ENCODE data around the gene CCDC63.

The CCDC63 gene

GRCh38 chr12:110906083-110906482 is 59.3 kb downstream of the CCDC63 start:
- Histone ChIP-seq H3K36me3 (ENCODE audit: control insufficient read depth, insufficient read depth, low read length) (no peaks in the 10 kb centered on the region), H3K4me3 (ENCODE audit: low read depth, low read length) (no peak overlapping the region), H3K79me2 (no peaks in the 10 kb centered on the region), H2AFZ (no peak overlapping the region), H3K9me3 (ENCODE audit: control insufficient read depth, low read length) (no peaks in the 10 kb centered on the region), H3K4me1 (no peaks in the 10 kb centered on the region), H3K27ac (no peak overlapping the region), H3K4me2 (ENCODE audit: low read length) (no peak overlapping the region), H3K27me3 (ENCODE audit: control insufficient read depth, insufficient read depth, low read length) (no peaks in the 10 kb centered on the region), H3K9ac (no peak overlapping the region)
- TF ChIP-seq CTCF (IDR thresholded peaks at IDR 0.05) = no peak

- Histone ChIP-seq H3K9ac (no peak overlapping the region), H3K36me3 (ENCODE audit: control insufficient read depth, insufficient read depth, low read length) (no peaks in the 10 kb centered on the region), H3K4me1 (no peaks in the 10 kb centered on the region), H3K27me3 (ENCODE audit: control insufficient read depth, insufficient read depth, low read length) (no peaks in the 10 kb centered on the region), H3K9me3 (ENCODE audit: control insufficient read depth, low read length) (no peaks in the 10 kb centered on the region), H3K27ac (no peak overlapping the region), H3K4me2 (ENCODE audit: low read length) (no peak overlapping the region), H3K4me3 (ENCODE audit: low read depth, low read length) (no peak overlapping the region), H2AFZ (no peak overlapping the region), H3K79me2 (no peaks in the 10 kb centered on the region)
- no peak for TF ChIP-seq CTCF (IDR thresholded peaks at IDR 0.05)
Observed at GRCh38 chr12:110906516-110906915, 59.7 kb downstream of the CCDC63 start.

GRCh38 chr12:110906985-110907384 is 60.2 kb downstream of the CCDC63 start:
- no peak for TF ChIP-seq CTCF (IDR thresholded peaks at IDR 0.05)
- Histone ChIP-seq H3K36me3 (ENCODE audit: control insufficient read depth, insufficient read depth, low read length) (no peaks in the 10 kb centered on the region), H3K4me3 (ENCODE audit: low read depth, low read length) (no peak overlapping the region), H3K4me2 (ENCODE audit: low read length) (no peak overlapping the region), H3K9ac (no peak overlapping the region), H3K79me2 (no peaks in the 10 kb centered on the region), H2AFZ (no peak overlapping the region), H3K27ac (no peak overlapping the region), H3K27me3 (ENCODE audit: control insufficient read depth, insufficient read depth, low read length) (no peaks in the 10 kb centered on the region), H3K9me3 (ENCODE audit: control insufficient read depth, low read length) (no peaks in the 10 kb centered on the region), H3K4me1 (no peaks in the 10 kb centered on the region)

GRCh38 chr12:110907583-110907982 is 60.8 kb downstream of the CCDC63 start:
- no peaks in the 10 kb centered on the region for H3K9me3 ChIP-seq (ENCODE audit: control insufficient read depth, low read length)
- H3K4me3 ChIP-seq (ENCODE audit: low read depth, low read length) = no peak overlapping the region
- H2AFZ ChIP-seq = no peak overlapping the region
- no peaks in the 10 kb centered on the region for H3K36me3 ChIP-seq (ENCODE audit: control insufficient read depth, insufficient read depth, low read length)
- no peaks in the 10 kb centered on the region for H3K4me1 ChIP-seq
- H3K9ac ChIP-seq = no peak overlapping the region
- no peak for TF ChIP-seq CTCF (IDR thresholded peaks at IDR 0.05)
- no peak overlapping the region for H3K4me2 ChIP-seq (ENCODE audit: low read length)
- no peaks in the 10 kb centered on the region for H3K79me2 ChIP-seq
- H3K27ac ChIP-seq = no peak overlapping the region
- H3K27me3 ChIP-seq (ENCODE audit: control insufficient read depth, insufficient read depth, low read length) = no peaks in the 10 kb centered on the region

GRCh38 chr12:110908377-110909152 is 61.8 kb downstream of the CCDC63 start:
- TF ChIP-seq CTCF (IDR thresholded peaks at IDR 0.05) = no peak
- H3K4me1 ChIP-seq = no peaks in the 10 kb centered on the region
- no peak overlapping the region for H3K9ac ChIP-seq
- no peak overlapping the region for H3K4me3 ChIP-seq (ENCODE audit: low read depth, low read length)
- no peaks in the 10 kb centered on the region for H3K36me3 ChIP-seq (ENCODE audit: control insufficient read depth, insufficient read depth, low read length)
- H3K27ac ChIP-seq = no peak overlapping the region
- H2AFZ ChIP-seq = no peak overlapping the region
- H3K4me2 ChIP-seq (ENCODE audit: low read length) = no peak overlapping the region
- no peaks in the 10 kb centered on the region for H3K79me2 ChIP-seq
- H3K9me3 ChIP-seq (ENCODE audit: control insufficient read depth, low read length) = no peaks in the 10 kb centered on the region
- no peaks in the 10 kb centered on the region for H3K27me3 ChIP-seq (ENCODE audit: control insufficient read depth, insufficient read depth, low read length)

All from parathyroid adenoma (tissue), 2 donors.